HepG2 (cell line): ENCODE measurements around the gene AS3MT. TPM values are rescaled to one million over a fixed set of nuclear protein-coding genes. Genes with fewer than 3 reads are reported as not detected.
A peak's percentile ranks its signal among the peaks of the same experiment; 100 is the strongest.

ENCODE experiments used
- ATAC-seq: fragments of 200-7000 bp; cut with Tn5 transposase; 3 replicates; pipeline ENCODE4 v1.9.1; 2020; ENCODE audit warnings: mild to moderate bottlenecking, moderate library complexity
- BruUV-seq: library from RNA; stranded (reverse); fragments of 400-500 nt; replicated peaks from 2 replicates; lab custom pipeline; 2021; lab: Mats Ljungman, UMichigan
- CTCF ChIA-PET: fragments of 300-600 bp; formaldehyde crosslinking; extraction: SDS; loops from one replicate; lab custom pipeline; 2021; ENCODE audit warnings: low total read pairs, inconsistent platforms, low intra/inter-chr PET ratio; lab: Yijun Ruan, JAX
- POLR2A ChIA-PET: fragments of 350-600 bp; sonication (Branson Sonifier 250); formaldehyde crosslinking; loops from one replicate; lab custom pipeline; 2020; ENCODE audit warnings: antibody characterized with exemption, inconsistent platforms; lab: Yijun Ruan, JAX
- DNase-seq: peaks from one replicate; pipeline ENCODE4 v3.0.0-alpha.2; 2015; ENCODE audit warnings: low spot score
- FAIRE-seq: peaks from 3 replicates; lab custom pipeline; 2011; peaks lifted over from hg19 to GRCh38; lab: Jason Lieb, UNC
- H2AFZ ChIP-seq: one replicate; pipeline ENCODE4 v1.6.1; 2011; ENCODE audit warnings: low read length, inconsistent platforms
- H3K27ac ChIP-seq: fragments of 300-600 bp; 3 replicates; pipeline ENCODE4 v1.8.0; 2011; ENCODE audit warnings: mixed run types, mild to moderate bottlenecking, mixed read lengths, low read length, inconsistent platforms; ENCODE audit not compliant: insufficient read depth; ENCODE audit errors: extremely low read length
- H3K27me3 ChIP-seq, 2 experiments: fragments of 200-600 bp in 1 of 2; 2 replicates in 1 of 2; 3 replicates in 1 of 2; pipeline versions ENCODE4 v1.6.0 to v1.8.0; 2011; ENCODE audit warnings: low read length in 2 of 2, mild to moderate bottlenecking in 2 of 2, moderate library complexity in 2 of 2, inconsistent platforms in 1 of 2; ENCODE audit not compliant: insufficient read depth in 2 of 2, control insufficient read depth in 1 of 2
- H3K36me3 ChIP-seq, 2 experiments: fragments of 200-600 bp in 1 of 2; replicated peaks in 1 of 2; 2 replicates in 1 of 2; 3 replicates in 1 of 2; pipeline versions ENCODE4 v1.5.1 to v1.8.0; 2011; ENCODE audit warnings: low read length in 2 of 2, inconsistent platforms in 1 of 2; ENCODE audit not compliant: insufficient read depth in 2 of 2, control insufficient read depth in 1 of 2
- H3K4me1 ChIP-seq: 2 replicates; pipeline ENCODE4 v1.5.1; 2012; ENCODE audit warnings: low read length, inconsistent platforms; ENCODE audit not compliant: insufficient read depth
- H3K4me2 ChIP-seq: 2 replicates; pipeline ENCODE4 v1.6.0; 2011; ENCODE audit warnings: low read depth, low read length, inconsistent platforms
- H3K4me3 ChIP-seq, 3 experiments: fragments of 200-600 bp in 1 of 3; sonication (generic), shearing (Covaris generic) in 1 of 3; replicated peaks in 1 of 3; 2 replicates each; pipeline ENCODE4 v1.5.1; 2011 to 2016; ENCODE audit warnings: low read length in 3 of 3, inconsistent platforms in 2 of 3, low read depth in 2 of 3, mild to moderate bottlenecking in 2 of 3, control low read depth in 1 of 3, mixed read lengths in 1 of 3; ENCODE audit not compliant: insufficient read depth in 1 of 3
- H3K79me2 ChIP-seq: one replicate; pipeline ENCODE4 v1.6.1; 2011; ENCODE audit warnings: low read length, inconsistent platforms; ENCODE audit not compliant: insufficient read depth
- H3K9ac ChIP-seq: 2 replicates; pipeline ENCODE4 v1.6.0; 2011; ENCODE audit warnings: mild to moderate bottlenecking, low read depth, low read length, inconsistent platforms; ENCODE audit not compliant: insufficient read depth
- H3K9me3 ChIP-seq: 2 replicates; pipeline ENCODE4 v1.5.1; 2012; ENCODE audit warnings: mild to moderate bottlenecking, low read length
- H4K20me1 ChIP-seq: 2 replicates; pipeline ENCODE4 v1.6.0; 2011; ENCODE audit warnings: inconsistent platforms, mild to moderate bottlenecking, low read length, moderate library complexity; ENCODE audit not compliant: insufficient read depth
- CC2D1A ChIP-seq: sonication (generic); formaldehyde crosslinking; IDR thresholded peaks from 2 replicates; pipeline ENCODE4 v1.8.1; 2023; ENCODE audit warnings: mild to moderate bottlenecking, missing genetic modification reagents
- DNMT1 ChIP-seq: sonication (generic); formaldehyde crosslinking; IDR thresholded peaks from 2 replicates; pipeline ENCODE4 v1.5.1; 2020; ENCODE audit warnings: mild to moderate bottlenecking, missing genetic modification reagents
- KDM5B ChIP-seq: sonication (generic); formaldehyde crosslinking; IDR thresholded peaks from 2 replicates; pipeline ENCODE4 v1.4.0; 2020; ENCODE audit warnings: missing genetic modification reagents, mild to moderate bottlenecking, borderline replicate concordance
- NFKB2 ChIP-seq: sonication (generic); formaldehyde crosslinking; IDR thresholded peaks from 2 replicates; pipeline ENCODE4 v1.4.0; 2020; ENCODE audit warnings: missing genetic modification reagents, borderline replicate concordance
- RAD21 ChIP-seq: fragments of 450-650 bp; formaldehyde crosslinking; IDR thresholded peaks from 2 replicates; pipeline ENCODE4 v1.5.0; 2020; ENCODE audit warnings: mild to moderate bottlenecking
- SALL1 ChIP-seq: sonication (generic); formaldehyde crosslinking; IDR thresholded peaks from 2 replicates; pipeline ENCODE4 v1.8.0; 2022; ENCODE audit warnings: mild to moderate bottlenecking, missing genetic modification reagents
- SMC3 ChIP-seq: IDR thresholded peaks from 2 replicates; pipeline ENCODE4 v1.6.1; 2011; ENCODE audit warnings: low read length, improper control_type of control experiment
- ZFP91 ChIP-seq: sonication (generic); formaldehyde crosslinking; IDR thresholded peaks from 2 replicates; pipeline ENCODE4 v1.9.0; 2022; ENCODE audit warnings: missing genetic modification reagents, mild to moderate bottlenecking, borderline replicate concordance
- ZNF274 ChIP-seq: sonication (generic); formaldehyde crosslinking; IDR thresholded peaks from 2 replicates; pipeline ENCODE4 v1.5.1; 2020; ENCODE audit warnings: mild to moderate bottlenecking, missing genetic modification reagents
- ZNF512B ChIP-seq: sonication (generic); formaldehyde crosslinking; IDR thresholded peaks from 2 replicates; pipeline ENCODE4 v1.5.1; 2020; ENCODE audit warnings: missing genetic modification reagents, mild to moderate bottlenecking, borderline replicate concordance
- ZNF781 ChIP-seq: sonication (generic); formaldehyde crosslinking; IDR thresholded peaks from 2 replicates; pipeline ENCODE4 v1.5.1; 2020; ENCODE audit warnings: borderline replicate concordance, mild to moderate bottlenecking, missing genetic modification reagents; ENCODE audit errors: not compliant biosample characterization
- ZNF891 ChIP-seq: sonication (generic); formaldehyde crosslinking; IDR thresholded peaks from 2 replicates; pipeline ENCODE4 v1.5.0; 2020; ENCODE audit warnings: mild to moderate bottlenecking, missing genetic modification reagents
- WGBS: methylation state at CpG from one replicate; pipeline ENCODE4 v1.1.6; 2017; ENCODE audit warnings: low lambda C conversion rate; 5-methylcytosine and 5-hydroxymethylcytosine counted together
- in situ Hi-C: cut with HindIII; loops from 2 replicates; pipeline ENCODE4 v1.10.0; 2017; ENCODE audit warnings: low pct_unique_long_range_greater_than_20kb; ENCODE audit not compliant: extremely low pct_ligation_motif_present
- intact Hi-C: fragments of 100-400 bp; cut with micrococcal nuclease; formaldehyde crosslinking; loops from one replicate; pipeline ENCODE4 v1.10.0; 2022; ENCODE audit not compliant: unreplicated experiment
- polyA plus RNA-seq, 8 experiments: library from polyadenylated mRNA; depleted of rRNA in 3 of 8; stranded (reverse) in 7 of 8; unstranded in 1 of 8; fragments of >200 nt; fragmentation: Illumina TruSeq in 4 of 8; extraction: Trizol in 4 of 8; gene quantifications; 2 replicates each; pipeline versions ENCODE4 v1.2.1 to v1.2.3, GENCODE V29; 2011 to 2016; ENCODE audit warnings: low read depth in 4 of 8, missing spikeins in 1 of 8, mixed read lengths in 1 of 8; ENCODE audit not compliant: insufficient read depth in 1 of 8
- total RNA-seq, 5 experiments: library from RNA; depleted of rRNA; stranded (reverse); fragments of >200 nt; fragmentation: Illumina TruSeq; extraction: Trizol; gene quantifications; 2 replicates each; pipeline ENCODE4 v1.2.3, GENCODE V29; 2016; ENCODE audit warnings: low read depth in 1 of 5
- TF ChIP-seq, protein P1 (sequence below): sonication (generic); formaldehyde crosslinking; IDR thresholded peaks from 2 replicates; pipeline ENCODE4 v1.5.0; 2020; ENCODE audit warnings: missing genetic modification reagents, mild to moderate bottlenecking, borderline replicate concordance
- TF ChIP-seq, protein P2 (sequence below): IDR thresholded peaks from 2 replicates; pipeline ENCODE4 v1.6.1; 2012; ENCODE audit warnings: low read depth, low read length, improper control_type of control experiment

Gene AS3MT
- total and polyA plus RNA-seq, 2 of the 13 experiments (the other 11 are each of a cell fraction or from before 2014, with no cell fraction given), result 8.7 to 17.4 TPM

DNA sequence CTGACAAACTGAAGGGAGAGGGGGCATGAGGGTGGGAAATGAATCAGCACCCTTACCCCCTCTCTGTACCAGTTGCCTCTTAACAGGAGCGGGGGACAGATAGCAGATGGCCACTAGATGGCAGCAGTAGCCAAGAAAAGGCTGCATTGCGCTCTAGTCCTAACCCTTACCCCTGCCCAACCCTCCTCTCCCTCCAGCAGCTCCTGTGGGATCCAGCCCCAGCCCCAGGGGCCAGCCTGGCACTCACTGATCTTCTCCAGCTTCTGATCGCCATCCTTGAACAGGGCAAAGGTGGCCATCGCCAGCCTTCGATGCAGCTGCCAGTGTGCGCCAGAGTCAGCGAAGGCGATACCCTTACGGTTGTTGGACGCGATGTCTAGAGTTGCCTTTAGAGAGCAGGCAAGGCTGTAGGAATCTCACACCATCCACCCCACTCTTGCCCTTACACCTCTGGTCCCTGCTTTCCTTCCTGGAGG lies 34.2 kb upstream of the AS3MT start:
- Histone ChIP-seq H3K79me2 (no peaks in the 10 kb centered on the region), H3K4me3 (no peak overlapping the region), H3K9ac (no peak overlapping the region), H4K20me1 (no peaks in the 10 kb centered on the region), H3K27ac (no peak overlapping the region), H3K4me2 (no peak overlapping the region), H3K27me3 (no peaks in the 10 kb centered on the region; a peak in 2 of 5 replicates), H3K36me3 (no peaks in the 10 kb centered on the region), H3K4me1 (peaks cover 31% of the 10 kb centered on the region), H3K9me3 (peaks cover 13% of the 10 kb centered on the region; the same call in 1 of the 2 replicates), H2AFZ (no peak overlapping the region)
- WGBS, result 74% methylated on average over 10 of the region's 11 CpGs
- FAIRE-seq, result peak; percentile 94
- intact Hi-C loops, result loop anchor here (1.0 to 2.0 kb wide), 4 partner anchors 66 to 234 kb away; no protein-coding TSS in a partner anchor
- BruUV-seq, result no TSS peak
- peak; percentile 93 for ATAC-seq
- ChIA-PET POLR2A (interaction anchor here (1.0 kb wide), 1 partner anchor 66 kb away, joined by 3 read pairs; no protein-coding TSS in a partner anchor), CTCF (interaction anchor here (0.8 to 3.0 kb wide), 7 partner anchors 66 to 499 kb away, joined by 3 to 40 read pairs (median 6); no protein-coding TSS in a partner anchor)
- peak; percentile 62 for DNase-seq
- in situ Hi-C loops, result loop anchor here (5.0 kb wide), 1 partner anchor 82 kb away; the partner anchor contains the start of gene CNNM2
- TF ChIP-seq ZFP91 (CRISPR knock-in tag) (peak; percentile 55; the same call in 1 of the 2 replicates), CC2D1A (CRISPR knock-in tag) (no peak), DNMT1 (CRISPR knock-in tag) (peak; percentile 46; the same call in 1 of the 2 replicates), ZNF512B (CRISPR knock-in tag) (0 out of 2 replicates have a peak, but pooled peaks have one; percentile 65), ZNF891 (CRISPR knock-in tag) (0 out of 2 replicates have a peak, but pooled peaks have one; percentile 49), NFKB2 (CRISPR knock-in tag) (peak; percentile 57; the same call in 1 of the 2 replicates), SALL1 (peak; percentile 41; the same call in 1 of the 2 replicates), SMC3 (peak; percentile 95), RAD21 (CRISPR knock-in tag) (peak; percentile 96), KDM5B (CRISPR knock-in tag) (peak; percentile 62; the same call in 1 of the 2 replicates), ZNF781 (CRISPR knock-in tag) (no peak), ZNF274 (CRISPR knock-in tag) (no peak)
- TF ChIP-seq, protein P1, sequence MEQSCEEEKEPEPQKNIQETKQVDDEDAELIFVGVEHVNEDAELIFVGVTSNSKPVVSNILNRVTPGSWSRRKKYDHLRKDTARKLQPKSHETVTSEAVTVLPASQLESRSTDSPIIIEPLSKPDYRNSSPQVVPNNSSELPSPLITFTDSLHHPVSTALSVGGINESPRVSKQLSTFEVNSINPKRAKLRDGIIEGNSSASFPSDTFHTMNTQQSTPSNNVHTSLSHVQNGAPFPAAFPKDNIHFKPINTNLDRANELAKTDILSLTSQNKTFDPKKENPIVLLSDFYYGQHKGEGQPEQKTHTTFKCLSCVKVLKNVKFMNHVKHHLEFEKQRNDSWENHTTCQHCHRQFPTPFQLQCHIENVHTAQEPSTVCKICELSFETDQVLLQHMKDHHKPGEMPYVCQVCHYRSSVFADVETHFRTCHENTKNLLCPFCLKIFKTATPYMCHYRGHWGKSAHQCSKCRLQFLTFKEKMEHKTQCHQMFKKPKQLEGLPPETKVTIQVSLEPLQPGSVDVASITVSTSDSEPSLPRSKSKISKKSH, result peak; percentile 77
- TF ChIP-seq, protein P2, sequence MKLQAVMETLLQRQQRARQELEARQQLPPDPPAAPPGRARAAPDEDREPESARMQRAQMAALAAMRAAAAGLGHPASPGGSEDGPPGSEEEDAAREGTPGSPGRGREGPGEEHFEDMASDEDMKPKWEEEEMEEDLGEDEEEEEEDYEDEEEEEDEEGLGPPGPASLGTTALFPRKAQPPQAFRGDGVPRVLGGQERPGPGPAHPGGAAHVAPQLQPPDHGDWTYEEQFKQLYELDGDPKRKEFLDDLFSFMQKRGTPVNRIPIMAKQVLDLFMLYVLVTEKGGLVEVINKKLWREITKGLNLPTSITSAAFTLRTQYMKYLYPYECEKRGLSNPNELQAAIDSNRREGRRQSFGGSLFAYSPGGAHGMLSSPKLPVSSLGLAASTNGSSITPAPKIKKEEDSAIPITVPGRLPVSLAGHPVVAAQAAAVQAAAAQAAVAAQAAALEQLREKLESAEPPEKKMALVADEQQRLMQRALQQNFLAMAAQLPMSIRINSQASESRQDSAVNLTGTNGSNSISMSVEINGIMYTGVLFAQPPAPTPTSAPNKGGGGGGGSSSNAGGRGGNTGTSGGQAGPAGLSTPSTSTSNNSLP, result no peak
